HG03460 (cell line): ENCODE measurements around the gene NDUFA5.
"Not testable (repeated sequence)": the region's sequence is repeated elsewhere in the genome, so short reads cannot be mapped to it uniquely, and the experiment has no call there.

Source experiments
- ATAC-seq: cut with Tn5 transposase; IDR thresholded peaks from one replicate; pipeline ENCODE4 v1.9.1; 2021; ENCODE audit not compliant: unreplicated experiment

Gene NDUFA5

GRCh38 chr7:123558289-123558874 is 764 bp upstream of the NDUFA5 start:
- ATAC-seq, result no peak

- no peak for ATAC-seq
Observed at GRCh38 chr7:123557016-123557397, 611 bp downstream of the NDUFA5 start.

GRCh38 chr7:123555484-123555883 is 2.1 kb downstream of the NDUFA5 start:
- ATAC-seq, result no peak

- ATAC-seq, result no peak
Observed at GRCh38 chr7:123553159-123553558, 4.5 kb downstream of the NDUFA5 start.

GRCh38 chr7:123552641-123553040 is 5.0 kb downstream of the NDUFA5 start:
- no peak for ATAC-seq

- not testable (repeated sequence) for ATAC-seq
Observed at GRCh38 chr7:123552134-123552533, 5.5 kb downstream of the NDUFA5 start.

GRCh38 chr7:123548406-123548805 is 9.2 kb downstream of the NDUFA5 start:
- no peak for ATAC-seq

- ATAC-seq, result no peak
Observed at GRCh38 chr7:123539871-123540270, 17.7 kb downstream of the NDUFA5 start.

- ATAC-seq, result no peak
Observed at GRCh38 chr7:123538897-123539296, 18.7 kb downstream of the NDUFA5 start.

- ATAC-seq, result no peak
Observed at GRCh38 chr7:123538189-123538714, 19.4 kb downstream of the NDUFA5 start.

- no peak for ATAC-seq
Observed at GRCh38 chr7:123537026-123537642, 20.5 kb downstream of the NDUFA5 start.

- no peak for ATAC-seq
Observed at GRCh38 chr7:123535517-123535916, 22.1 kb downstream of the NDUFA5 start.

- ATAC-seq, result peak; percentile 78
Observed at GRCh38 chr7:123534383-123535260, 23.0 kb downstream of the NDUFA5 start, which contains the start of gene IQUB. Gene IQUB, minus strand, starts transcription at chr7:123534595. Its CDS starts 22,255 bp downstream, at chr7:123512340.

- ATAC-seq, result peak; percentile 15
Observed at GRCh38 chr7:123533929-123534382, 23.7 kb downstream of the NDUFA5 start.

GRCh38 chr7:123533553-123533917 is 24.1 kb downstream of the NDUFA5 start:
- no peak for ATAC-seq

GRCh38 chr7:123532788-123533552 is 24.6 kb downstream of the NDUFA5 start:
- ATAC-seq, result peak; percentile 28

GRCh38 chr7:123532343-123532742 is 25.3 kb downstream of the NDUFA5 start:
- not testable (repeated sequence) for ATAC-seq

GRCh38 chr7:123530035-123530591 is 27.5 kb downstream of the NDUFA5 start:
- ATAC-seq, result not testable (repeated sequence)

- ATAC-seq, result no peak
Observed at GRCh38 chr7:123528265-123528664, 29.4 kb downstream of the NDUFA5 start.

GRCh38 chr7:123527712-123528225 is 29.8 kb downstream of the NDUFA5 start:
- not testable (repeated sequence) for ATAC-seq
